ENCODE data around the gene AVEN.

GRCh38 chr15:34085746-34086145 lies 46.7 kb upstream of the AVEN start:
- TF ChIP-seq CTCF (IDR thresholded peaks at IDR 0.05) (no peak), POLR2A (IDR thresholded peaks at IDR 0.05) (no peak)
